Right renal cortex interstitium (tissue), 3 donors: ENCODE data around the gene EIF1. TPM values are rescaled to one million over a fixed set of nuclear protein-coding genes. Genes with fewer than 3 reads are reported as not detected.
"Not testable (repeated sequence)": the region's sequence is repeated elsewhere in the genome, so short reads cannot be mapped to it uniquely, and the experiment has no call there.

ENCODE experiments used
- DNase-seq, 3 donors: peaks; one replicate each; pipeline ENCODE4 v3.0.0-alpha.2; 2013; ENCODE audit warnings: low read depth in 3 of 3, low spot score in 2 of 3
- polyA plus RNA-seq, 3 donors: library from polyadenylated mRNA; unstranded; fragments of 120-200 nt; gene quantifications; one replicate each; pipeline ENCODE4 v1.2.1, GENCODE V29; 2013; ENCODE audit not compliant: insufficient read length in 3 of 3

Gene EIF1
- 100 to 1,000 TPM; 766 to 777 (median 774) TPM for polyA plus RNA-seq

GRCh38 chr17:41688641-41689496 lies at the start of gene EIF1:
EIF1 (plus strand) TSS chr17:41688885; CDS start chr17:41689039, 154 bp downstream.
- DNase-seq: peak; percentile 97 to 98 (median 98)

- DNase-seq: no peak
Observed at GRCh38 chr17:41638941-41639340, 49.7 kb upstream of the EIF1 start.

- DNase-seq: no peak
Observed at GRCh38 chr17:41639492-41640473, 48.9 kb upstream of the EIF1 start.

GRCh38 chr17:41640596-41640995 lies 48.1 kb upstream of the EIF1 start:
- not testable (repeated sequence) for DNase-seq

- DNase-seq: no peak
Observed at GRCh38 chr17:41642252-41643156, 46.2 kb upstream of the EIF1 start.

- DNase-seq: no peak
Observed at GRCh38 chr17:41647038-41647813, 41.5 kb upstream of the EIF1 start.

- no peak for DNase-seq
Observed at GRCh38 chr17:41647940-41648410, 40.7 kb upstream of the EIF1 start.

GRCh38 chr17:41648411-41649195 lies 40.1 kb upstream of the EIF1 start:
- no peak for DNase-seq

- DNase-seq: no peak
Observed at GRCh38 chr17:41649923-41650519, 38.7 kb upstream of the EIF1 start.

- no peak for DNase-seq
Observed at GRCh38 chr17:41650794-41651624, 37.7 kb upstream of the EIF1 start.

- DNase-seq: no peak
Observed at GRCh38 chr17:41651625-41652460, 36.8 kb upstream of the EIF1 start.

GRCh38 chr17:41652461-41652970 lies 36.2 kb upstream of the EIF1 start:
- DNase-seq: no peak

GRCh38 chr17:41653421-41653820 lies 35.3 kb upstream of the EIF1 start:
- DNase-seq: no peak

- DNase-seq: no peak
Observed at GRCh38 chr17:41653892-41654677, 34.6 kb upstream of the EIF1 start.
